Loucy (cell line): ENCODE measurements around the gene CYP2E1.
"Not testable (repeated sequence)": the region's sequence is repeated elsewhere in the genome, so short reads cannot be mapped to it uniquely, and the experiment has no call there.

ENCODE experiments used
- H2AFZ ChIP-seq: fragments of 200-600 bp; sonication (generic); 2 replicates; pipeline ENCODE4 v1.6.0; 2016; ENCODE audit warnings: antibody characterized with exemption, mild to moderate bottlenecking, low read length, moderate library complexity
- H3F3A ChIP-seq: fragments of 200-600 bp; 2 replicates; pipeline ENCODE4 v1.6.0; 2016; ENCODE audit warnings: antibody characterized with exemption, low read depth, mild to moderate bottlenecking
- H3K27me3 ChIP-seq: fragments of 200-600 bp; sonication (generic); 2 replicates; pipeline ENCODE4 v1.6.1; 2014; ENCODE audit warnings: low read length, mild to moderate bottlenecking; ENCODE audit not compliant: insufficient read depth, poor library complexity, severe bottlenecking
- H3K36me3 ChIP-seq: fragments of 200-600 bp; sonication (generic); 2 replicates; pipeline ENCODE4 v1.6.1; 2016; ENCODE audit warnings: low read length; ENCODE audit not compliant: insufficient read depth
- H3K4me1 ChIP-seq: fragments of 200-600 bp; sonication (generic); 2 replicates; pipeline ENCODE4 v1.5.1; 2014; ENCODE audit warnings: low read length, mild to moderate bottlenecking; ENCODE audit not compliant: insufficient read depth, poor library complexity, severe bottlenecking
- H3K4me2 ChIP-seq: fragments of 200-600 bp; sonication (generic); 2 replicates; pipeline ENCODE4 v1.6.0; 2014; ENCODE audit warnings: antibody characterized with exemption, low read length, low read depth, mild to moderate bottlenecking; ENCODE audit not compliant: poor library complexity, severe bottlenecking
- H3K4me3 ChIP-seq: fragments of 200-600 bp; sonication (generic); 2 replicates; pipeline ENCODE4 v1.5.1; 2014; ENCODE audit warnings: low read length, mild to moderate bottlenecking, mixed read lengths; ENCODE audit not compliant: poor library complexity, severe bottlenecking
- H3K79me2 ChIP-seq: fragments of 200-600 bp; sonication (generic); 2 replicates; pipeline ENCODE4 v1.6.1; 2014; ENCODE audit warnings: low read length; ENCODE audit not compliant: insufficient read depth
- H3K9ac ChIP-seq: fragments of 200-600 bp; sonication (generic); 2 replicates; pipeline ENCODE4 v1.6.0; 2014; ENCODE audit warnings: mild to moderate bottlenecking, low read depth, low read length, moderate library complexity; ENCODE audit not compliant: poor library complexity, severe bottlenecking
- H3K9me2 ChIP-seq: fragments of 200-600 bp; sonication (generic); replicated peaks from 2 replicates; pipeline ENCODE4 v1.6.1; 2016; ENCODE audit warnings: low read depth, low read length, mixed read lengths
- H3K9me3 ChIP-seq: fragments of 200-600 bp; sonication (generic); 2 replicates; pipeline ENCODE4 v1.6.1; 2014; ENCODE audit warnings: mild to moderate bottlenecking, antibody characterized with exemption, low read length, low read depth; ENCODE audit not compliant: insufficient read depth
- H4K20me1 ChIP-seq: fragments of 200-600 bp; sonication (generic); 2 replicates; pipeline ENCODE4 v1.6.0; 2014; ENCODE audit warnings: antibody characterized with exemption, low read length, mild to moderate bottlenecking; ENCODE audit not compliant: insufficient read depth, poor library complexity, severe bottlenecking
- CTCF ChIP-seq: fragments of 200-600 bp; sonication (generic); conservative IDR thresholded peaks from 2 replicates; pipeline ENCODE4 v1.5.1; 2014; ENCODE audit warnings: mild to moderate bottlenecking, antibody characterized with exemption, low read length
- EZH2phosphoT487 ChIP-seq: fragments of 200-600 bp; IDR thresholded peaks from 2 replicates; pipeline ENCODE4 v1.6.1; 2018; ENCODE audit warnings: antibody characterized with exemption, mild to moderate bottlenecking, moderate library complexity, borderline replicate concordance

The CYP2E1 gene

DNA sequence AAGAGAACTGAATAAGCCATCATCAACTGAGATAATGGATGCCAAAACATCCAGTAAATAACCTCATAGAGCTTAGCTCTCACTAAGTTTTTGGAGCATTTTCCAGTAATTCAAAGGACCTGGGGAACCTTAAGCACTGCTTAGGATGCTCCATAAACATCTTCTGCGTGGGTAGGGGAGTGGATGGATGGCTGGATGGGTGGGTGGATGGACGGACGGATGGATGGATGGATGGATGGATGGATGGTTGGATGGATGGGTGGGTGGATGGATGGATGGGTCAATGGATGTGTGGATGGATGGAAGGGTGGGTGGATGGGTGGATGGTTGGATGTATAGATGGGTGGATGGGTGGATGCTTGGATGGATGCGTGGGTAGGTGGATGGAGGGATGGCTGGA, 9.0 kb downstream of the CYP2E1 start:
- H2AFZ ChIP-seq = no peak overlapping the region
- no peak overlapping the region for H3K4me3 ChIP-seq
- H3K4me2 ChIP-seq = no peak overlapping the region
- H3K79me2 ChIP-seq = no peaks in the 10 kb centered on the region
- no peaks in the 10 kb centered on the region for H3K9me2 ChIP-seq
- no peak overlapping the region for H3K9ac ChIP-seq
- no peaks in the 10 kb centered on the region for H4K20me1 ChIP-seq
- no peaks in the 10 kb centered on the region for H3K27me3 ChIP-seq
- peaks cover 10% of the 10 kb centered on the region; the same call in 1 of the 2 replicates for H3K36me3 ChIP-seq
- no peaks in the 10 kb centered on the region; the same call in 1 of the 2 replicates for H3K9me3 ChIP-seq
- TF ChIP-seq CTCF (no peak), EZH2phosphoT487 (no peak)
- no peaks in the 10 kb centered on the region for H3K4me1 ChIP-seq
- H3F3A ChIP-seq = no peaks in the 10 kb centered on the region

DNA sequence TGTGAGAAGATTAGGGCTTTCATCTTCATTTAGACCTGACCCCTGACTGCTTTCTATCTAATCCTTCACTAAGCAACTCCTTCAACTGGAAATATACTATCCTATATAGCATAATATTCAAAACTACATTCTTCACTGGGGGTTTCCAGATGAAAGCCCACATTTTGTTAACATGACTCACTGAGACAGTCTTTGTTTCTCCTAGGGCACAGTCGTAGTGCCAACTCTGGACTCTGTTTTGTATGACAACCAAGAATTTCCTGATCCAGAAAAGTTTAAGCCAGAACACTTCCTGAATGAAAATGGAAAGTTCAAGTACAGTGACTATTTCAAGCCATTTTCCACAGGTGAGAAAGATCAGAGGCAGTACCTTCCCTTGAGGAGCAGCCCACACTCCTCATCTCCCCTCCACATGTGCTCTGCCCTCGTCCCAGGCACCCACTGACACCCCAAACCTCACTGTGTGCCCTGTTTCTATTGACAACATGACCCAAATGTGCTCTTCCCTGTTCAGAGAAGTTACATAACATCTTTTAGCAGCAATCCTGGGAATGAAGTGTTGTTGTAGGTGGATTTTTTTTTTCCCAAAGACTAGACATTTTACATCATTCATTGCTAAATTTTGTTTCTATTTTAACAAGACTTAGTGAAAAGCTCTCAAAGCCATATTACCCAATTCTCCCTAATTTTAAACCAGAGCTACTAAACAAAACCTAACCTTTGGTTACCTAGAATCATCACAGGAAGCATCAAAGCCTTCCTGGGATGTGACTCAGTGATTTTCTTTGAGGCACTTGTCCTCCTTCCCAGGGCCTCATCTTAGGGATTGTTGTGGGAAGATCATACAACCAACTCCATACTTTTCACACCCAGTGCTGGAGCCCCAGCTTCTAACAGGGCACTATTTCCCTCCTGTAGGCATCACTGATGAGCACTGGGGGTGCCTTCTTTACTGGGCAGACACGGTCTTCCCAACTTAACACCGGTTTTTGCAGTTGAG, 10.7 kb downstream of the CYP2E1 start:
- Histone ChIP-seq H3K4me1 (no peaks in the 10 kb centered on the region), H3F3A (no peaks in the 10 kb centered on the region), H3K9me2 (no peaks in the 10 kb centered on the region), H3K9ac (no peak overlapping the region), H3K27me3 (no peaks in the 10 kb centered on the region), H3K4me3 (no peak overlapping the region), H3K9me3 (no peaks in the 10 kb centered on the region; the same call in 1 of the 2 replicates), H3K79me2 (no peaks in the 10 kb centered on the region), H3K36me3 (peaks cover 7% of the 10 kb centered on the region; the same call in 1 of the 2 replicates), H2AFZ (no peak overlapping the region), H3K4me2 (no peak overlapping the region), H4K20me1 (no peaks in the 10 kb centered on the region)
- TF ChIP-seq CTCF (no peak), EZH2phosphoT487 (no peak)

DNA sequence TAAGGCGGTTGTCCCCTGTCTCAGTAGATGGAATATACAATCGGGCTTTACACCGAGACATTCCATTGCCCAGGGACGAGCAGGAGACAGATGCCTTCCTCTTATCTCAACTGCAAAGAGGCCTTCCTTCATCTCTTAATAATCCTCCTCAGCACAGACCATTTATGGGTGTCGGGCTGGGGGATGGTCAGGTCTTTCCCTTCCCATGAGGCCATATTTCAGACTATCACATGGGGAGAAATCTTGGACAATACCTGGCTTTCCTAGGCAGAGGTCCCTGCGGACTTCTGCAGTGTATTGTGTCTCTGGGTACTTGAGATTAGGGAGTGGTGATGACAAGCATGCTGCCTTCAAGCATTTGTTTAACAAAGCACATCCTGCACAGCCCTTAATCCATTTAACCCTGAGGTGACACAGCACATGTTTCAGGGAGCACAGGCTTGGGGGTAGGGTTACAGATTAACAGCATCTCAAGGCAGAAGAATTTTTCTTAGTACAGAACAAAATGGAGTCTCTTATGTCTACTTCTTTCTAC, 14.3 kb downstream of the CYP2E1 start:
- not testable (repeated sequence) for H3K9me2 ChIP-seq, H3K27me3 ChIP-seq, H3F3A ChIP-seq, H2AFZ ChIP-seq, H3K9ac ChIP-seq, H3K36me3 ChIP-seq, H3K79me2 ChIP-seq, H4K20me1 ChIP-seq, H3K9me3 ChIP-seq, H3K4me3 ChIP-seq, H3K4me2 ChIP-seq
- peaks cover 11% of the 10 kb centered on the region for H3K4me1 ChIP-seq
